Measurements from ENCODE around the gene DNAJB13.

Gene DNAJB13

DNA sequence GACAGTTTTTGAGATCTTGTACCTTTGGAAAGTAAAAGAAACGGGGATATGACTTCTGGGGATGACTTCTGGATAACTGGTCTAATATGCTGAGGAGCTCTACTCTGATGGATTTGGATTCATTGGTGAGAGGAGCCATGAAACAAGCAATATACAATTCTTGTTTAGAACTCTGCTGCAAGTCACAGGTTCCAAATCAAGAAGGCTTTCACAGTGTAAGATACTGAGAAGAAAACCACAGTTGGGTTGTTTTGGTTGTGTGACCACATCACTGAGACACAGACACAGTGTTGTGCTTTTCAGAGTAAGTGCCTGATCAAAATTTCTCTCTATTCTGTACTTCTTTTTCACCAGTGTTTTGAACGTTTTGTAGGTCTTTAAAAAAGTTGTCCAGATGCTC lies 44.9 kb downstream of the DNAJB13 start:
- Histone ChIP-seq H3F3A (ENCODE audit: insufficient read depth, low read length) (no peaks in the 10 kb centered on the region), H3K9me3 (replicated peaks; ENCODE audit: insufficient read depth, low read length) (no peaks in the 10 kb centered on the region), H3K27me3 (replicated peaks; ENCODE audit: insufficient read depth, low read length) (no peaks in the 10 kb centered on the region), H3K36me3 (replicated peaks; ENCODE audit: insufficient read depth, low read length) (no peaks in the 10 kb centered on the region), H3K9ac (ENCODE audit: low read length) (no peak overlapping the region), H3K4me1 (ENCODE audit: low read length) (peaks cover 5% of the 10 kb centered on the region; the same call in 1 of the 2 replicates), H3K4me2 (ENCODE audit: low read depth, low read length) (no peak overlapping the region), H3K27ac (ENCODE audit: low read length) (no peak overlapping the region), H3K79me2 (ENCODE audit: low read length) (no peaks in the 10 kb centered on the region), H3K4me3 (ENCODE audit: low read length) (no peak overlapping the region), H2AFZ (ENCODE audit: low read length) (no peak overlapping the region), H4K20me1 (ENCODE audit: insufficient read depth, low read length) (no peaks in the 10 kb centered on the region), H3K9me2 (replicated peaks; ENCODE audit: insufficient read depth, low read length) (no peaks in the 10 kb centered on the region)
- TF ChIP-seq EZH2 (optimal IDR thresholded peaks at IDR 0.05; ENCODE audit: low read depth, low read length) (no peak), EZH2phosphoT487 (IDR thresholded peaks at IDR 0.05; ENCODE audit: low read length) (no peak), CTCF (IDR thresholded peaks at IDR 0.05; ENCODE audit: low read length) (no peak)
- DNase-seq = no peak

DNA sequence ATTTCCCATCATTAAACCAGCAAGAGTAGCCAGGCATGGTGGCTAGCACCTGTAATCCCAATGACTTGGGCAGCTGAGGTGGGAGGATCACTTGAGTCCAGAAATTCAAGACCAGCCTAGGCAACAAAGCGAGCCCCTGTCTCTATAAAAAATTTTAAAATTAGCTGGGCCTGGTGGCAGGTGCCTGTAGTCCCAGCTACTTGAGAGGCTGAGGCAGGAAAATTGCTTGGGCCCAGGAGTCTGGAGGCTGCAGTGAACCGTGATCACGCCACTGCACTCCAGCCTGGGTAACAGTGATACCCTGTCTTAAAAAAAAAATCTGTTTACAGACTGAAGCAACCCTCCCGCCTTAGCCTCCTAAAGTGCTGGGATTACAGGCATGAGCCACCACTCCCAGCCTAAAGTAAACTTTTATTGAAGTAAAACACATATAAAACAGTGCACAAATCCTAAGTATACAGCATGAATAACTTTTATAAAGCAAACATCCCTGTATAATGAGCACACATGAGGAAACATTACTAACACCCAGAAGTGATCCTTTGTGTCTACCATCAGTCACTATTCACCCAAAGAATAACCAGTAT lies 45.4 kb downstream of the DNAJB13 start:
- H3K4me3 ChIP-seq (ENCODE audit: low read length) = no peak overlapping the region
- H3F3A ChIP-seq (ENCODE audit: insufficient read depth, low read length) = no peaks in the 10 kb centered on the region
- peaks cover 2% of the 10 kb centered on the region; the same call in 1 of the 2 replicates for H3K4me1 ChIP-seq (ENCODE audit: low read length)
- no peaks in the 10 kb centered on the region for H3K36me3 ChIP-seq (replicated peaks; ENCODE audit: insufficient read depth, low read length)
- DNase-seq = no peak
- H3K9me2 ChIP-seq (replicated peaks; ENCODE audit: insufficient read depth, low read length) = no peaks in the 10 kb centered on the region
- no peaks in the 10 kb centered on the region for H4K20me1 ChIP-seq (ENCODE audit: insufficient read depth, low read length)
- no peaks in the 10 kb centered on the region for H3K27me3 ChIP-seq (replicated peaks; ENCODE audit: insufficient read depth, low read length)
- no peak overlapping the region for H3K9ac ChIP-seq (ENCODE audit: low read length)
- TF ChIP-seq EZH2phosphoT487 (IDR thresholded peaks at IDR 0.05; ENCODE audit: low read length) (no peak), EZH2 (optimal IDR thresholded peaks at IDR 0.05; ENCODE audit: low read depth, low read length) (no peak), CTCF (IDR thresholded peaks at IDR 0.05; ENCODE audit: low read length) (no peak)
- H2AFZ ChIP-seq (ENCODE audit: low read length) = no peak overlapping the region
- no peak overlapping the region for H3K4me2 ChIP-seq (ENCODE audit: low read depth, low read length)
- no peaks in the 10 kb centered on the region for H3K79me2 ChIP-seq (ENCODE audit: low read length)
- H3K27ac ChIP-seq (ENCODE audit: low read length) = no peak overlapping the region
- H3K9me3 ChIP-seq (replicated peaks; ENCODE audit: insufficient read depth, low read length) = no peaks in the 10 kb centered on the region

DNA sequence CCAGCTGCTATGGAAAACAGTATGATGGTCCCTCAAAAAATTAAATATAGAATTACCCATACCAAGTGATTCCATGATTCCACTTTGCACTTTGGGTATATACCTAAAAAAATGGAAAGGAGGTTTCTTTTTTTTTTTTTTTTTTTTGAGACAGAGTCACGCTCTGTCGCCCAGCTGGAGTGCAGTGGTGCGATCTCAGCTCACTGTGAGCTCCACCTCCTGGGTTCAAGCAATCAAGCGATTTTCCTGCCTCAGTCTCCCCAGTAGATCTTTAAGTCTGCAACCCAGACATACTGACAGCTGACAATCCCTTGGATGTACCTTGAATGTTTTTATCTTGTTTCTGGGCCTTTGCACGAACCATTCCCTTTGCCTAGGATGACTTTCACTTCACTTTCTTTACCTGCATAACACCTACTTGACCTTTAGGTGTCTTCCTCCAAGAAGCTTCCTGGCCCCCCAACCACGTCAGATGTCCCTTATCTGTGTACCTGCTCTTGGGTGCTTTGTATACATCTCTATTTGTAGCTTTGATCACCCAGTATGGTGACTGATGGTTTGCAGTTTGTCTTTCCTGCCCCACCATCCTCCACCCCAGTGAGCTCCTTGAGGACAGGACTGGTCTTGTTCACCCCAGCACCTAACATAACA lies 46.4 kb downstream of the DNAJB13 start:
- H3K9me3 ChIP-seq (replicated peaks; ENCODE audit: insufficient read depth, low read length) = no peaks in the 10 kb centered on the region
- no peaks in the 10 kb centered on the region for H3K79me2 ChIP-seq (ENCODE audit: low read length)
- H3K27me3 ChIP-seq (replicated peaks; ENCODE audit: insufficient read depth, low read length) = no peaks in the 10 kb centered on the region
- TF ChIP-seq CTCF (IDR thresholded peaks at IDR 0.05; ENCODE audit: low read length) (no peak), EZH2 (optimal IDR thresholded peaks at IDR 0.05; ENCODE audit: low read depth, low read length) (no peak), EZH2phosphoT487 (IDR thresholded peaks at IDR 0.05; ENCODE audit: low read length) (no peak)
- no peaks in the 10 kb centered on the region for H3K9me2 ChIP-seq (replicated peaks; ENCODE audit: insufficient read depth, low read length)
- no peaks in the 10 kb centered on the region for H4K20me1 ChIP-seq (ENCODE audit: insufficient read depth, low read length)
- H3K4me1 ChIP-seq (ENCODE audit: low read length) = no peaks in the 10 kb centered on the region
- no peaks in the 10 kb centered on the region for H3K36me3 ChIP-seq (replicated peaks; ENCODE audit: insufficient read depth, low read length)
- no peak overlapping the region for H3K9ac ChIP-seq (ENCODE audit: low read length)
- no peak overlapping the region for H3K4me3 ChIP-seq (ENCODE audit: low read length)
- H3K27ac ChIP-seq (ENCODE audit: low read length) = no peak overlapping the region
- no peak for DNase-seq
- no peak overlapping the region for H2AFZ ChIP-seq (ENCODE audit: low read length)
- no peaks in the 10 kb centered on the region for H3F3A ChIP-seq (ENCODE audit: insufficient read depth, low read length)
- no peak overlapping the region for H3K4me2 ChIP-seq (ENCODE audit: low read depth, low read length)
